Calu3 (cell line): ENCODE data around the gene B3GNT3. TPM values are rescaled to one million over a fixed set of nuclear protein-coding genes. Genes with fewer than 3 reads are reported as not detected.
A peak's percentile ranks its signal among the peaks of the same experiment; 100 is the strongest.
"Not testable (repeated sequence)": the region's sequence is repeated elsewhere in the genome, so short reads cannot be mapped to it uniquely, and the experiment has no call there.

Source experiments
- BruUV-seq: library from RNA; stranded (reverse); fragments of 400-500 nt; replicated peaks from 2 replicates; lab custom pipeline; 2021; lab: Mats Ljungman, UMichigan
- CTCF ChIA-PET: fragments of 300-600 bp; sonication (Branson Sonifier 250); formaldehyde crosslinking; loops from one replicate; lab custom pipeline; 2022; ENCODE audit warnings: antibody characterized with exemption; lab: Charles Lee
- DNase-seq: peaks from one replicate; pipeline ENCODE4 v3.0.0; 2022
- H3K27ac Mint-ChIP-seq: one replicate; pipeline ENCODE4 v1.8.0; 2022; ENCODE audit warnings: mixed read lengths; ENCODE audit not compliant: unreplicated experiment
- H3K27me3 Mint-ChIP-seq: one replicate; pipeline ENCODE4 v1.8.0; 2022; ENCODE audit warnings: mixed read lengths; ENCODE audit not compliant: unreplicated experiment
- H3K36me3 Mint-ChIP-seq: one replicate; pipeline ENCODE4 v1.8.0; 2022; ENCODE audit warnings: mild to moderate bottlenecking, moderate library complexity, mixed read lengths; ENCODE audit not compliant: insufficient read depth, unreplicated experiment
- H3K4me1 Mint-ChIP-seq: one replicate; pipeline ENCODE4 v1.8.0; 2022; ENCODE audit warnings: mild to moderate bottlenecking, low read depth, mixed read lengths; ENCODE audit not compliant: unreplicated experiment
- H3K4me3 Mint-ChIP-seq: one replicate; pipeline ENCODE4 v1.8.0; 2022; ENCODE audit warnings: mild to moderate bottlenecking, low read depth, moderate library complexity, mixed read lengths; ENCODE audit not compliant: unreplicated experiment
- H3K9me3 Mint-ChIP-seq: one replicate; pipeline ENCODE4 v1.8.0; 2022; ENCODE audit warnings: low read depth, mixed read lengths; ENCODE audit not compliant: unreplicated experiment
- intact Hi-C: fragments of 100-400 bp; cut with micrococcal nuclease; formaldehyde crosslinking; loops from one replicate; pipeline ENCODE4 v1.10.0; 2022; ENCODE audit not compliant: unreplicated experiment
- total RNA-seq: library from RNA; stranded (reverse); gene quantifications from 2 replicates; pipeline ENCODE4 v1.2.3, GENCODE V29; 2022
- TF ChIP-seq, protein P1 (sequence below): fragments of 200-600 bp; IDR thresholded peaks from one replicate; pipeline ENCODE4 v1.8.0; 2022; ENCODE audit warnings: antibody characterized with exemption; ENCODE audit not compliant: unreplicated experiment

The B3GNT3 gene
- total RNA-seq, 1 experiment from 2014 or later: 75.1 TPM

DNA sequence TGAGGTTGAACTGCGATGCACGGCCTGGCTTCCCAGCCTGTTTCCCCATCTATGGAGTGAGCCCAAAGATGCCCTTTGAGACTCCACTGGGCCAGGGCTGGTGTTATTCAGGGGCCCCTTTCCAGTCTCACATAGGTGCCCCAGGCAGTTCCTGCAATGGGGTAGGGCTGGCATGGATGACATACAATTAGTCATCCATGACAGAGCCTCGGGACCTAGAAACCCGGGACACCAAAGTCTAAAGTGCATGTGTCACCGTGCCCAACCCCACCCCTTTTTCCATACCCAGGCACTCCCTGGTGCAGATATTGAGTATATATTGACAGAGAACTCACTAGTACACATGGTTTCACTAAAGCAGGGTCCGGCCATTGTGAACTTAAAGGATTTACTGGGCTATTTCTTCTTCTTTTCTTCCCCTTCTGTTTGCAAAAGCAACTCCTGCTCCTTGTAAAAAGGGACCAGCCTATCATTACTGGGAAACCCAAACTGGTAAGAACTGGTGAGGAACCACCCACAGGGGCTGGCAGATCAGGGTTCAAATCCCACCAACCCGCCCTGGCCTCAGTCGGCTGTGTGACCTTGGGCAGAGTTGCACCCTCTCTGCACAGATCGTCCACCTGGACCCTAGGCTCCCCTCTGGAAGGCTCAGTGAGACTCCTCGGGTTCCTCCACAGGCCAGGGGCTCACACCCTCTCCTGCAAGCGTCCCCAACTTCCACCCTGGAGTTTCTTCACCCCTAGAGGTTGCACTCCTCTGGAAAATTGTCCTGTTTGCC, 2.7 kb downstream of the B3GNT3 start:
- Mint-ChIP-seq H3K27me3 (no peaks in the 10 kb centered on the region), H3K4me3 (peak overlapping the region; percentile 88), H3K9me3 (no peaks in the 10 kb centered on the region), H3K36me3 (peaks cover 55% of the 10 kb centered on the region), H3K27ac (peak overlapping the region; percentile 91), H3K4me1 (peaks cover 8% of the 10 kb centered on the region)
- TF ChIP-seq, protein P1, sequence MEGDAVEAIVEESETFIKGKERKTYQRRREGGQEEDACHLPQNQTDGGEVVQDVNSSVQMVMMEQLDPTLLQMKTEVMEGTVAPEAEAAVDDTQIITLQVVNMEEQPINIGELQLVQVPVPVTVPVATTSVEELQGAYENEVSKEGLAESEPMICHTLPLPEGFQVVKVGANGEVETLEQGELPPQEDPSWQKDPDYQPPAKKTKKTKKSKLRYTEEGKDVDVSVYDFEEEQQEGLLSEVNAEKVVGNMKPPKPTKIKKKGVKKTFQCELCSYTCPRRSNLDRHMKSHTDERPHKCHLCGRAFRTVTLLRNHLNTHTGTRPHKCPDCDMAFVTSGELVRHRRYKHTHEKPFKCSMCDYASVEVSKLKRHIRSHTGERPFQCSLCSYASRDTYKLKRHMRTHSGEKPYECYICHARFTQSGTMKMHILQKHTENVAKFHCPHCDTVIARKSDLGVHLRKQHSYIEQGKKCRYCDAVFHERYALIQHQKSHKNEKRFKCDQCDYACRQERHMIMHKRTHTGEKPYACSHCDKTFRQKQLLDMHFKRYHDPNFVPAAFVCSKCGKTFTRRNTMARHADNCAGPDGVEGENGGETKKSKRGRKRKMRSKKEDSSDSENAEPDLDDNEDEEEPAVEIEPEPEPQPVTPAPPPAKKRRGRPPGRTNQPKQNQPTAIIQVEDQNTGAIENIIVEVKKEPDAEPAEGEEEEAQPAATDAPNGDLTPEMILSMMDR: no peak
- intact Hi-C loops: no loop called here
- CTCF ChIA-PET: interaction anchor here (0.9 kb wide), 1 partner anchor 18 kb away, joined by 3 read pairs; no protein-coding TSS in a partner anchor
- DNase-seq: peak; percentile 85
- BruUV-seq: no TSS peak

DNA sequence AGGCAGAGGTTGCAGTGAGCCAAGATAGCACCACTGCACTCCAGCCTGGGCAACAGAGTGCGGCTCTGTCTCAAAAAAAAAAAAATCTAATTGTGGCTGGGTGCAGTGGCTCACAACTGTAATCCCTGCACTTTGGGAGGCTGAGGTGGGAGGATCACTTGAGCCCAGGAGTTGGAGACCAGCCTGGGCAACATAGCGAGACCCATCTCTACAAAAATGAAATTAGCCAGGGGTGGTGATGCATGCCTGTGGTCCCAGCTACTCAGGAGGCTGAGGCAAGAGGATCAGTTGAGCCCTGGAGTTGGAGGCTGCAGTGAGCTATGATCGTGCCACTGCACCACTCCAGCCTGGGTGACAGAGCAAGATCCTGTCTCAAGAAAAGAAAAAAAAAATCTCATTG, 3.7 kb downstream of the B3GNT3 start:
- BruUV-seq, intact Hi-C loops, H3K9me3 Mint-ChIP-seq, CTCF ChIA-PET, H3K27me3 Mint-ChIP-seq, DNase-seq, H3K27ac Mint-ChIP-seq: not testable (repeated sequence)
- H3K4me1 Mint-ChIP-seq: peaks cover 15% of the 10 kb centered on the region
- peaks cover 60% of the 10 kb centered on the region for H3K36me3 Mint-ChIP-seq
- H3K4me3 Mint-ChIP-seq: peak overlapping the region; percentile 88

DNA sequence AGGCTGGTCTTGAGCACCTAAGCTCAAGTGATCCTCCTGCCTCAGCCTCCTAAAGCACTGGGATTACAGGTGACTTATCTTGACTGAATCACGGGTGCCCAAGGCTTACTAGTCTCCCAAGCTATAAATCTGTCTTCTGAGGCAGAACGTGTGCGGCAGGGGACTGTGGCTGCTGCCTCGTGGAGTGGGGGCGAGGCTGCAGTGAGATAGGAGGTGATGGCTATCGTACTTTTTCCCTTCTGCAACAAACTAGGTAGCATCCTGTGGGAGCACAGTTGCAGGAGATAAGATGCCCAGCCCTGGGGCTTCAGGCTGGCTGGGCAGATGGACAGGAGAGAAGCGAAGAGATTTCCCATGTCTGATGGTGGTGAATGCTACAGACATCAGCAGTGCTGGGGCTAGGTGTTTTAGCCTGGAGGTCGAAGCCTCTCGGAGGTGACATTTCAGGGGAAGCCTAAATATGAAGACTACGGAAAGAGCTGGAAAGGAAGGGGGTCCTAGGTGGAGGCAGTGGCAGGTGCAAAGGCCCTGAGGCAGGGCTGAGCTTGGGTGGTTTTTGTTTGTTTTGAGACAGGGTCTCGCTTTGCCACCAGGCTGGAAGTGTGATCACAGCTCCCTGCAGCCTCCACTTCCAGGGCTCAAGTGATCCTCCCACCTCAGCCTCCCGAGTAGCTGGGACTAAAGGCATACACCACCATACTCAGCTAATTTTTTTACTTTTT, 7.4 kb downstream of the B3GNT3 start:
- Mint-ChIP-seq H3K27me3 (no peaks in the 10 kb centered on the region), H3K4me1 (peaks cover 36% of the 10 kb centered on the region), H3K36me3 (peaks cover 56% of the 10 kb centered on the region), H3K9me3 (no peaks in the 10 kb centered on the region), H3K4me3 (peak overlapping the region; percentile 34), H3K27ac (peak overlapping the region; percentile 73)
- intact Hi-C loops: no loop called here
- TF ChIP-seq, protein P1: no peak
- CTCF ChIA-PET: no interaction called here
- DNase-seq: no peak
- BruUV-seq: no TSS peak

- Mint-ChIP-seq H3K27me3 (no peaks in the 10 kb centered on the region), H3K4me3 (peak overlapping the region; percentile 43), H3K4me1 (peaks cover 38% of the 10 kb centered on the region), H3K36me3 (peaks cover 52% of the 10 kb centered on the region), H3K9me3 (no peaks in the 10 kb centered on the region), H3K27ac (no peak overlapping the region)
- intact Hi-C loops: no loop called here
- TF ChIP-seq, protein P1: no peak
- peak; percentile 42 for DNase-seq
- no TSS peak for BruUV-seq
- CTCF ChIA-PET: interaction anchor here (0.6 to 0.7 kb wide), 6 partner anchors 12 to 362 kb away, joined by 3 to 8 read pairs (median 4); partner anchors contain the start of gene ARRDC2
Observed at GRCh38 chr19:17803264-17803896, 8.4 kb downstream of the B3GNT3 start.
